ENCODE data around the gene MYH14.

DNA sequence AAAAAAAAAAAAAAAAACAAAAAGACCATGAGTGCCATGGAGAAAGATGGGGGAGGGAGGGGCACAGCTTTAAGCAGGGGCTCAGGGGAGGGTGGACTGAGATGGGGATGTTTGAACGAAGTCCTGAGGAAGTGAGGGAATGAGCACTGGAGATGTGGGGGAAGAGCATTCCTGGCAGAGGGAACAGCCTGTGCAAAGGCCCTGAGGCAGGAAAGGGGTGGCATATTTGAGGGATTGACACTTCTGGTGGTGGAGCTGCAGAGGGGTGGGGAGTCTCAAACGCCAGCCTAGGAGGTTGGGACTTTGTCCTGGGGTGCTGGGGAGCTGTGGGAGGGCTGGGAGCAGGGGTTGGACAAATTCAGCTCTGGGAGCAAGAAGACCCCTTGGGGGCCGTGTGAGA lies 29.2 kb downstream of the MYH14 start:
- TF ChIP-seq, protein P1, sequence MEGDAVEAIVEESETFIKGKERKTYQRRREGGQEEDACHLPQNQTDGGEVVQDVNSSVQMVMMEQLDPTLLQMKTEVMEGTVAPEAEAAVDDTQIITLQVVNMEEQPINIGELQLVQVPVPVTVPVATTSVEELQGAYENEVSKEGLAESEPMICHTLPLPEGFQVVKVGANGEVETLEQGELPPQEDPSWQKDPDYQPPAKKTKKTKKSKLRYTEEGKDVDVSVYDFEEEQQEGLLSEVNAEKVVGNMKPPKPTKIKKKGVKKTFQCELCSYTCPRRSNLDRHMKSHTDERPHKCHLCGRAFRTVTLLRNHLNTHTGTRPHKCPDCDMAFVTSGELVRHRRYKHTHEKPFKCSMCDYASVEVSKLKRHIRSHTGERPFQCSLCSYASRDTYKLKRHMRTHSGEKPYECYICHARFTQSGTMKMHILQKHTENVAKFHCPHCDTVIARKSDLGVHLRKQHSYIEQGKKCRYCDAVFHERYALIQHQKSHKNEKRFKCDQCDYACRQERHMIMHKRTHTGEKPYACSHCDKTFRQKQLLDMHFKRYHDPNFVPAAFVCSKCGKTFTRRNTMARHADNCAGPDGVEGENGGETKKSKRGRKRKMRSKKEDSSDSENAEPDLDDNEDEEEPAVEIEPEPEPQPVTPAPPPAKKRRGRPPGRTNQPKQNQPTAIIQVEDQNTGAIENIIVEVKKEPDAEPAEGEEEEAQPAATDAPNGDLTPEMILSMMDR (IDR thresholded peaks at IDR 0.05) = no peak
- TF ChIP-seq EZH2phosphoT487 (IDR thresholded peaks at IDR 0.05) = no peak

Data from neural progenitor cell (in vitro differentiated cells).